G401.6 (cell line): ENCODE data around the gene GNB2.
A peak's percentile ranks its signal among the peaks of the same experiment; 100 is the strongest.
"Not testable (repeated sequence)": the region's sequence is repeated elsewhere in the genome, so short reads cannot be mapped to it uniquely, and the experiment has no call there.

Source experiments
- FAIRE-seq: peaks from 2 replicates; lab custom pipeline; 2012; peaks lifted over from hg19 to GRCh38; lab: Jason Lieb, UNC

GNB2 gene

DNA sequence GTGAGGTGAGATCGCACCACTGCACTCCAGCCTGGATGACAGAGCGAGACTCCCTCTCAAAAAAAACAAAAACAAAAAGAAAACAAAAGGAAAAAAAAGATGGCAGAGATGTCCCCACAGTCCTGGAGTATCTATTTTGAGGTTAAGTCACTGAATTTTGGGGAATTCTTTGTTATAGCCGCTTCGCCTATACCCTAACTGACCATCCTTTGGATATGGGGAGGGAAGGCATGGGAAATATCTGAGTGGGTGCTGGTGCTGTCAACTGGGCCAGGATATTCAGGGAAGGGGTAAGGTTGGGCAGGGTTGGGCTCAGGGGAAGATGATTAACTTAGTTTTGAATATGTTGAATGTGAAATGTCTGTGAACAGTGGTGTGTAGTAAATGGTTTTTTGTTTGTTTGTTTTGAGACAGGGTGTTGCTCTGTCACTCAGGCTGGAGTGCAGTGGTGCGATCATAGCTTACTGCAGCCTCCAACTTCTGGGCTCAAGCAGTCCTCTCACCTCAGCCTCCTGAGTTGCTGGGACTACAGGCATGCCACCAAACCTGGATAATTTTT is 8.3 kb upstream of the GNB2 start:
- FAIRE-seq: no peak

GRCh38 chr7:100667331-100668068 is 6.0 kb upstream of the GNB2 start:
- FAIRE-seq: no peak

GRCh38 chr7:100668069-100668449 is 5.5 kb upstream of the GNB2 start:
- FAIRE-seq: no peak

DNA sequence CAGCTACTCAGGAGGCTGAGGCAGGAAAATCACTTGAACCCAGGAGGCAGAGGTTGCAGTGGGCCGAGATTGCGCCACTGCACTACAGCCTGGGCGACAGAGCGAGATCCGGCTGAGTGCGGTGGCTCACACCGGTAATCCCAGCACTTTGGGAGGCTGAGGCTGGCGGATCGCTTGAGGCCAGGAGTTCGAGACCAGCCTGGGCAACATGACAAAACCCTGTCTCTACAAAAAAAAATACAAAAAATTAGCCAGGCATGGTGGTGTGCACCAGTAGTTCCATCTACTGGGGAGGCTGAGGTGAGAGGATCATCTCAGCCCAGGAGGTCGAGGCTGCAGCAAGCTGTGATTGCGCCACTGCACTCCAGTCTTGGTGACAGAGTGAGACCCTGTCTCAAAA is 4.4 kb upstream of the GNB2 start:
- not testable (repeated sequence) for FAIRE-seq

GRCh38 chr7:100670074-100670473 is 3.5 kb upstream of the GNB2 start:
- no peak for FAIRE-seq

- no peak for FAIRE-seq
Measured at GRCh38 chr7:100671353-100672327, 1.9 kb upstream of the GNB2 start.

GRCh38 chr7:100673942-100674410 is 436 bp downstream of the GNB2 start:
- FAIRE-seq: no peak

- FAIRE-seq: no peak
Measured at GRCh38 chr7:100674411-100675104, 1.0 kb downstream of the GNB2 start.

- FAIRE-seq: no peak
Measured at GRCh38 chr7:100675105-100675451, 1.5 kb downstream of the GNB2 start.

DNA sequence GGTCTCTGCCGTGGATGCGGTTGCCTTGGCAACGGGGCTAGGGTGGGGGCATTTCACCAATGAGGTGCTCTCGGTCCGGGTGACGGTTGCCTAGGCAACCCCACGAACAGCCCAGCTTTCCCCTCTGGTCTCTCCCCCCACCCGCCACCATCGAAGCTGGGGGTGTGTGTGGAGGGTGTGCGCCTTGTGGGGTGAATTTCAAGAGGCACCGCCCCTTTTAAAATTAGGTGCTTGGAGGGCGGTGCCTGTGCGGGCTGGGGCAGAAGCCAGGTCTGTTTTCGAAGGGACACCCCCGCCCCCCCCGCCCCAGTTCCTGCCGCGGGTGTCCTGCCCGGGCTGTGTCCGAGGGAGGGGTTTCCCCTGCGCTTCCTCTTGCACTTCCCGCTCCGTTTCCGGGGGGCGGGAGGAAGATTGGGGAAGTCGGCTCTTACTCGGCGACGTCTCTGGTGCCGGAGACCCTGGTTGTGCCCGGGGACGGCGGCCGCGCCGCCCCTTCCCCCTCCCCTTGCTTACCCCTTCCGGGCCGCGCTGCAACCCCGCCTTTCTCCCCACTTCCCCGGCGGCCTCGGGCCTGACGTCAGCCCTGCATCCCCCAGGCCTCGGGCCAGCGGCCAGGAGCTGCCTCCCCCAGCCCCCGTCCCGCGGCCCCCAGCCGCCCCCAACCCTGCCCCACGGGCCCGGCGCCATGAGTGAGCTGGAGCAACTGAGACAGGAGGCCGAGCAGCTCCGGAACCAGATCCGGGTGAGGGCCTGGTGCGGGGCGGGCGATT is 2.2 kb downstream of the GNB2 start:
- peak; percentile 79 for FAIRE-seq

- FAIRE-seq: no peak
Measured at GRCh38 chr7:100676501-100677306, 3.2 kb downstream of the GNB2 start.

DNA sequence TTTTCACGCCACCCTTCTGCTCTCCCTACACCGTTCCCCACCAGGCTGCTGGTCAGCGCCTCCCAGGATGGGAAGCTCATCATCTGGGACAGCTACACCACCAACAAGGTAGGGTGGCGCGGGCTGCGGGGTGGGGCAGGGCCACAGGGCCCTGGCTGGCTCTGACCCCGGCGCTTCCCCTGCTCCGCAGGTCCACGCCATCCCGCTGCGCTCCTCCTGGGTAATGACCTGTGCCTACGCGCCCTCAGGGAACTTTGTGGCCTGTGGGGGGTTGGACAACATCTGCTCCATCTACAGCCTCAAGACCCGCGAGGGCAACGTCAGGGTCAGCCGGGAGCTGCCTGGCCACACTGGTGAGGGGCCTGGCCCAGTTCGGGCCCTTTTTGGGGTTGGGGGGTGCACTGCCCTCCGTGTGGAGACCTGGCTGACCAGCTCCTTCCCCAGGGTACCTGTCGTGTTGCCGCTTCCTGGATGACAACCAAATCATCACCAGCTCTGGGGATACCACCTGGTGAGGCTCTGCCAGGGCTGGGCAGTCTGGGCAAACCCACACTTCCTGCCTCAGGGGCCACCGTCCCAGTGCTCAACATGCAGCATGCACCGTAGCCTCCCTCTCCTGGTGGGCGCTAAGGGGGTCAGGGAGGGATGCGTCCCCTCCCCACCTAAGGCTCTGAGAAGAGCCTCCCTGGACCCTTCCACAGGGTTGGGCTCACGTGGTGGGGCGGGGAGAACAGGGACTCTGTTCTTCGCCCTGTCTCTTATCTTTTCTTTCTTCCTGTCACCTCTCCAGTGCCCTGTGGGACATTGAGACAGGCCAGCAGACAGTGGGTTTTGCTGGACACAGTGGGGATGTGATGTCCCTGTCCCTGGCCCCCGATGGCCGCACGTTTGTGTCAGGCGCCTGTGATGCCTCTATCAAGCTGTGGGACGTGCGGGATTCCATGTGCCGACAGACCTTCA is 4.0 kb downstream of the GNB2 start:
- no peak for FAIRE-seq

- FAIRE-seq: no peak
Measured at GRCh38 chr7:100678291-100678984, 4.9 kb downstream of the GNB2 start.

DNA sequence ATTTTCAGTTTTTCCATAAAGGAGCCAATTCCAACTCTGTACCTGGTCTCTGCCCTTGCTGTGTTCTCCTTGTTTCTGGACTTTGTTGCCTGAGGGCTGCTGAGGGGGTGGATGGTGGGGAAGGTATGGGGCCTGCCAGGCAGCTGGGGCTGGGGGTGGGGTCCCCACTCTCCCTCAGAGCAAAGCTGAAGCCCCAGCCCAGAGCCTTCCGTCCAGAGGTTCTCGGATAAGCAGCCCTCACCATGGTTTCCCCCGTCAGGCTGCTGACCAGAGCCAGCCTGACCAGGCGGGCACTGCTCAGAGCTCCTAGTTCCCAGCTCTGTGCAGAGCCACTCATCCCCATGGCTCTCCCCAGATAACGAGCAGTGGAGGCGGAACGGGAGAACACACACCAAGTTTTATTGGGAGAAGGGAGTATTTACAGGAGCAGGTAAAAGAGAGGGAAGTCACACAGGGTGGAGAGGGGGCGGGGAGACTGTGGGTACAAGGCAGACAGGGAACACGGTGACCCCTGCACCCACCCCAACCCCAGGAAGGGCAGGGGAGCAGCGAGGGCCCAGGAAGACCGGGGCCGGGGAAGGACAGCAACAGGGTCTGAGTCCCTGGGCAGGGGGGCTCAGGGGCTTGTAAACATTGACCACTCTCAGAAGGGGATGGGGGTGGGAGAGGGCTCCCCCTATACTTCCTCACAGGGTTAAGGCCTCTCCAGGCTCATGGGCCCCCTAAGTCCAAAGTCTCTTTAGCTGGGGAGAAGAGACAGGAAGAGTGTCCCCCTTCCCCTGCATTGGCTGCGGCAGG is 5.8 kb downstream of the GNB2 start:
- peak; percentile 78 for FAIRE-seq

DNA sequence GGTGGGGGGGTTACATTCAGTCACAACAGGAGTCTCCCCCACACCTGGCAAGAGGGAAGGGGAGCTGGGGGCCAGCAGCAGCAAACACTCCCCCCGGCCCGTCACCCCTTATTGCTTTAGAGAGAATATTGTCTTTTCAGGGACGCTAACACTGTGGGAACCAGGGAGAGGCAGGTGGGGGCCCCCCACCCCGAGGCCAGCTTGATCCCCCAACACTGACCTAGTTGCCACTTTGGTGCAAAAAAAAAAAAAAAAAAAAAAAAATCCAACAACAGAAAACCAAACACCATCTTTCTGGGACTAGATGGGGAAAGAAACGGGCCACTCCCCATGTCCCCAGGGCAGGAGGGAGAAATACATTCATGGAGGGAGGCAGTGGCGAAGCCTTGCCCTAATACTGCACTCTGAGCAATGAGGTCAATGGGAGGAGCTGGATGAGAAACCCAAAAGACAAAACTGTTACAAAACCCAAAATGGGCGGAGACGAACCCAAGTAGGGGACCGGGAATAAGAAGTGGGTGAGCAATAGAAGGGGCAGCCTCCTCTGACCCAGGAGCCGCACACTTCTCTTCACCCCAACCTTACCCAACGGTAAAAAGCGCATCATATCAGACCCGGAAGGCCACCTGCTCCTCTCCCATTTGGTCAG is 6.5 kb downstream of the GNB2 start:
- peak; percentile 96 for FAIRE-seq

DNA sequence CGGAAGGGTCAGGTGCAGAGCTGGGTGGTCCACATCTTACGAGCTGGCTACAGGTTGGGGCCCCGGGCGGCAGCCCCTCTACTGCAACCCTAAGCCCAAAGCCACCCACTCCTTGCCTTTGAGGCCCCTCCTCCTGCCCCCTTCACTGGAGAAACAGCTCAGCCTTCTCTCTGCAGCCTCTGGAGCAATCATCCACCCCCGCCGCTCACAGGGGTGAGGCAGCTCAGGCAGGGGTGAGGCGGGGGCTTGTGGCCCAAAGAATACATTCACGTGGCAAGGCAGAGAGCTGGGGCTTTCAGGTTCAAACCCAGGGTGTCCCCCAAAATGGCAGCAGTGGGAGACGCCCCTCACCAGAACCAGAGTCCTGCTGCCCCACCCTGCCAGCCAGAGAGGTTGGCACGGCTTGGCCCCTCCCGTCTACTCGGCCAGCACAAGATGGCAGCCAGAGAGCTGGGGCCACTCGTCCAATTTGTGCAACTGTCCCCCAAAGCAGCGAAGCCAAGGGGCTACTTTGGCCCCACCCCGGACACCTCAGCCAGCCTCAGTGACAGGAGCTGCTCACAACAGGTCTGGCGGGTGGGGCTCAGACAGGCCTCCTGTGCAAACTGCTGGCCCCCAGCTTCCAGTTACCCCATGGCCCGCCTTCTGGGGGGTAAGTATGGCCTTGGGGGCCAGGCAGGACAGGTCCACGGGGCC is 7.2 kb downstream of the GNB2 start:
- FAIRE-seq: no peak
